Mammary epithelial cell (primary cell): ENCODE results near the gene NASP.

Experiments
- EZH2 ChIP-seq: IDR thresholded peaks from 2 replicates; pipeline ENCODE4 v1.6.1; 2012; ENCODE audit warnings: low read length, inconsistent platforms, borderline replicate concordance
- TF ChIP-seq, protein P1 (sequence below), 2 donors: IDR thresholded peaks in 1 of 2; conservative IDR thresholded peaks in 1 of 2; 2 replicates each; pipeline ENCODE4 v1.5.1; 2011 to 2012; ENCODE audit warnings: inconsistent platforms in 2 of 2, low read length in 2 of 2, mild to moderate bottlenecking in 2 of 2, control low read depth in 1 of 2, low read depth in 1 of 2; ENCODE audit not compliant: insufficient read depth in 1 of 2; ENCODE audit errors: extremely low read depth in 1 of 2

DNA sequence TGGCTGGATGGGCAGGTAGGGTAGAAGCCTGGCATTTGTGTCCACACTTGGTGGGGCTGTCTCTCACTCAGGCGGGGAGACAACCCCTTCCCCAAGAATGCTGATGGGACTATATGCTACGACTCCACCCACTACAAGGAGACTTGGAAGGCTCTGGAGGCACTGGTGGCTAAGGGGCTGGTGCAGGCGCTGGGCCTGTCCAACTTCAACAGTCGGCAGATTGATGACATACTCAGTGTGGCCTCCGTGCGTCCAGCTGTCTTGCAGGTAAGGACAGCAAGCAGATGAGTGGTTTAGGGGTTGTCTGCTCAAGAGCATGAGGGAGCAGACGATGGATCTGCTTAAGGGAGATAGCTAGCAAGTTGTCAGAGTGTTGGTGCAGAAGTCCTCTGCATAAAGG is 15.9 kb upstream of the NASP start:
- TF ChIP-seq EZH2: no peak
- TF ChIP-seq, protein P1, sequence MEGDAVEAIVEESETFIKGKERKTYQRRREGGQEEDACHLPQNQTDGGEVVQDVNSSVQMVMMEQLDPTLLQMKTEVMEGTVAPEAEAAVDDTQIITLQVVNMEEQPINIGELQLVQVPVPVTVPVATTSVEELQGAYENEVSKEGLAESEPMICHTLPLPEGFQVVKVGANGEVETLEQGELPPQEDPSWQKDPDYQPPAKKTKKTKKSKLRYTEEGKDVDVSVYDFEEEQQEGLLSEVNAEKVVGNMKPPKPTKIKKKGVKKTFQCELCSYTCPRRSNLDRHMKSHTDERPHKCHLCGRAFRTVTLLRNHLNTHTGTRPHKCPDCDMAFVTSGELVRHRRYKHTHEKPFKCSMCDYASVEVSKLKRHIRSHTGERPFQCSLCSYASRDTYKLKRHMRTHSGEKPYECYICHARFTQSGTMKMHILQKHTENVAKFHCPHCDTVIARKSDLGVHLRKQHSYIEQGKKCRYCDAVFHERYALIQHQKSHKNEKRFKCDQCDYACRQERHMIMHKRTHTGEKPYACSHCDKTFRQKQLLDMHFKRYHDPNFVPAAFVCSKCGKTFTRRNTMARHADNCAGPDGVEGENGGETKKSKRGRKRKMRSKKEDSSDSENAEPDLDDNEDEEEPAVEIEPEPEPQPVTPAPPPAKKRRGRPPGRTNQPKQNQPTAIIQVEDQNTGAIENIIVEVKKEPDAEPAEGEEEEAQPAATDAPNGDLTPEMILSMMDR (conservative IDR thresholded peaks at IDR 0.05 in 1 of 2, IDR thresholded peaks at IDR 0.05 in 1 of 2; ENCODE audit: extremely low read depth in 1 of 2, insufficient read depth in 1 of 2, low read depth in 1 of 2, low read length in 2 of 2): no peak
